Measurements from ENCODE around the gene SOS1.
"Not testable (repeated sequence)": the region's sequence is repeated elsewhere in the genome, so short reads cannot be mapped to it uniquely, and the experiment has no call there.

DNA sequence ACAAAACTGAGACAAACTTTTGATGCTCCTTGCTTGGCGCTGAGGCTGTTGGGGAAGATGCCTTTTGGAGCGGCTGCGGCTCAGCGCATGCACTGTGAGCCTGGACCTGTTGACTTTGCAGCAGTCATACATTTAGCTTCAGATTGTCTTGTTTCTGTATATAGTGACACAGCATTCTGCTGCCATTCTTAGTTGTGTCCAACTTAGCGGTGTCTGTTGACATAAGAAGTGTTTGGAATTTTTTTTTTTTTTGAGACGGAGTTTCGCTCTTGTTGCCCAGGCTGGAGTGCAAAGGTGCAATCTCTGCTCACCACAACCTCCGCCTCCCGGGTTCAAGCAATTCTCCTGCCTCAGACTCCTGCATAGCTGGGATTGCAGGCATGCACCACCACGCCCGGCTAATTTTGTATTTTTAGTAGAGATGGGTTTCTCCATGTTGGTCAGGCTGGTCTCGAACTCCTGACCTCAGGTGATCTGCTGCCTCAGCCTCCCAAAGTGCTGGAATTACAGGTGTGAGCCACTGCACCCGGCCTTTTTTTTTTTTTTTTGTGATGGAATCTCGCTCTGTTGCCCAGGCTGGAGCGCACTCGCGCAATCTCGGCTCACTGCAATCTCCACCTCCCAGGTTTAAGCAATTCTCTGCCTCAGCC lies 17.5 kb upstream of the SOS1 start:
- TF ChIP-seq, protein P1, sequence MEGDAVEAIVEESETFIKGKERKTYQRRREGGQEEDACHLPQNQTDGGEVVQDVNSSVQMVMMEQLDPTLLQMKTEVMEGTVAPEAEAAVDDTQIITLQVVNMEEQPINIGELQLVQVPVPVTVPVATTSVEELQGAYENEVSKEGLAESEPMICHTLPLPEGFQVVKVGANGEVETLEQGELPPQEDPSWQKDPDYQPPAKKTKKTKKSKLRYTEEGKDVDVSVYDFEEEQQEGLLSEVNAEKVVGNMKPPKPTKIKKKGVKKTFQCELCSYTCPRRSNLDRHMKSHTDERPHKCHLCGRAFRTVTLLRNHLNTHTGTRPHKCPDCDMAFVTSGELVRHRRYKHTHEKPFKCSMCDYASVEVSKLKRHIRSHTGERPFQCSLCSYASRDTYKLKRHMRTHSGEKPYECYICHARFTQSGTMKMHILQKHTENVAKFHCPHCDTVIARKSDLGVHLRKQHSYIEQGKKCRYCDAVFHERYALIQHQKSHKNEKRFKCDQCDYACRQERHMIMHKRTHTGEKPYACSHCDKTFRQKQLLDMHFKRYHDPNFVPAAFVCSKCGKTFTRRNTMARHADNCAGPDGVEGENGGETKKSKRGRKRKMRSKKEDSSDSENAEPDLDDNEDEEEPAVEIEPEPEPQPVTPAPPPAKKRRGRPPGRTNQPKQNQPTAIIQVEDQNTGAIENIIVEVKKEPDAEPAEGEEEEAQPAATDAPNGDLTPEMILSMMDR (IDR thresholded peaks at IDR 0.05), result not testable (repeated sequence)
- TF ChIP-seq POLR2A (IDR thresholded peaks at IDR 0.05), result not testable (repeated sequence)

All from ovary (tissue), 3 donors.